GM18526 (cell line): ENCODE data around the gene PPAT.

ENCODE experiments used
- POLR2A ChIP-seq: IDR thresholded peaks from 3 replicates; pipeline ENCODE4 v1.6.1; 2011; ENCODE audit not compliant: insufficient read length; ENCODE audit errors: extremely low read depth

PPAT gene

GRCh38 chr4:56440983-56441382 lies 5.6 kb upstream of the PPAT start:
- no peak for TF ChIP-seq POLR2A

GRCh38 chr4:56438766-56439165 lies 3.4 kb upstream of the PPAT start:
- TF ChIP-seq POLR2A = no peak

- TF ChIP-seq POLR2A = no peak
These were observed 746 bp downstream of the PPAT start for GRCh38 chr4:56434599-56435139.

GRCh38 chr4:56433280-56433679 lies 2.1 kb downstream of the PPAT start:
- no peak for TF ChIP-seq POLR2A

- TF ChIP-seq POLR2A = no peak
These were observed 5.2 kb downstream of the PPAT start for GRCh38 chr4:56430203-56430602.

GRCh38 chr4:56427179-56427578 lies 8.2 kb downstream of the PPAT start:
- no peak for TF ChIP-seq POLR2A

GRCh38 chr4:56426273-56426672 lies 9.1 kb downstream of the PPAT start:
- TF ChIP-seq POLR2A = no peak

GRCh38 chr4:56425518-56425917 lies 9.9 kb downstream of the PPAT start:
- no peak for TF ChIP-seq POLR2A

- no peak for TF ChIP-seq POLR2A
These were observed 10.5 kb downstream of the PPAT start for GRCh38 chr4:56424697-56425514.

GRCh38 chr4:56424176-56424575 lies 11.2 kb downstream of the PPAT start:
- TF ChIP-seq POLR2A = no peak

- TF ChIP-seq POLR2A = no peak
These were observed 18.0 kb downstream of the PPAT start for GRCh38 chr4:56417396-56417795.

- no peak for TF ChIP-seq POLR2A
These were observed 19.1 kb downstream of the PPAT start for GRCh38 chr4:56416349-56416748.

- TF ChIP-seq POLR2A = no peak
These were observed 21.2 kb downstream of the PPAT start for GRCh38 chr4:56414135-56414670.

GRCh38 chr4:56410247-56411062 lies 25.0 kb downstream of the PPAT start:
- no peak for TF ChIP-seq POLR2A

- no peak for TF ChIP-seq POLR2A
These were observed 25.8 kb downstream of the PPAT start for GRCh38 chr4:56409511-56410090.
